MCF 10A (cell line): ENCODE measurements around the gene GRIPAP1. TPM values are rescaled to one million over a fixed set of nuclear protein-coding genes. Genes with fewer than 3 reads are reported as not detected.

Source experiments
- BruUV-seq: library from RNA; stranded (reverse); fragments of 400-500 nt; replicated peaks from 2 replicates; lab custom pipeline; 2021; lab: Mats Ljungman, UMichigan
- CTCF ChIA-PET: fragments of 300-600 bp; sonication (Branson Sonifier 250); formaldehyde crosslinking; extraction: SDS; loops from one replicate; lab custom pipeline; 2021; ENCODE audit warnings: antibody characterized with exemption, inconsistent platforms; lab: Yijun Ruan, JAX
- POLR2A ChIA-PET: fragments of 300-600, 350-650 bp; sonication (Branson Sonifier 250); formaldehyde crosslinking; extraction: SDS; loops from one replicate; lab custom pipeline; 2020; ENCODE audit warnings: antibody characterized with exemption, inconsistent platforms; lab: Yijun Ruan, JAX
- DNase-seq: peaks from one replicate; pipeline ENCODE4 v3.0.0-alpha.2; 2018; ENCODE audit not compliant: unreplicated experiment
- H3K27ac Mint-ChIP-seq: one replicate; pipeline ENCODE4 v1.8.0; 2022; ENCODE audit warnings: mild to moderate bottlenecking, low read depth, mixed read lengths; ENCODE audit not compliant: unreplicated experiment
- H3K27me3 Mint-ChIP-seq: one replicate; pipeline ENCODE4 v1.8.0; 2022; ENCODE audit warnings: mixed read lengths; ENCODE audit not compliant: insufficient read depth, unreplicated experiment
- H3K36me3 Mint-ChIP-seq: one replicate; pipeline ENCODE4 v1.8.0; 2022; ENCODE audit warnings: mild to moderate bottlenecking, moderate library complexity, mixed read lengths; ENCODE audit not compliant: insufficient read depth, unreplicated experiment
- H3K4me1 Mint-ChIP-seq: one replicate; pipeline ENCODE4 v1.8.0; 2022; ENCODE audit warnings: mixed read lengths; ENCODE audit not compliant: insufficient read depth, unreplicated experiment
- H3K4me3 Mint-ChIP-seq: one replicate; pipeline ENCODE4 v1.8.0; 2022; ENCODE audit warnings: mild to moderate bottlenecking, moderate library complexity, mixed read lengths; ENCODE audit not compliant: unreplicated experiment
- H3K9me3 Mint-ChIP-seq: one replicate; pipeline ENCODE4 v1.8.0; 2022; ENCODE audit warnings: mixed read lengths; ENCODE audit not compliant: unreplicated experiment
- intact Hi-C: fragments of 100-400 bp; cut with micrococcal nuclease; formaldehyde crosslinking; loops from 2 replicates; pipeline ENCODE4 v1.14.1; 2022
- total RNA-seq: library from RNA; stranded (reverse); gene quantifications from 2 replicates; pipeline ENCODE4 v1.2.3, GENCODE V29; 2022
- TF ChIP-seq, protein P1 (sequence below): fragments of 200-600 bp; IDR thresholded peaks from one replicate; pipeline ENCODE4 v1.8.0; 2022; ENCODE audit warnings: antibody characterized with exemption, mild to moderate bottlenecking; ENCODE audit not compliant: unreplicated experiment

GRIPAP1 gene
- total RNA-seq, 1 experiment from 2014 or later: 49.6 TPM

DNA sequence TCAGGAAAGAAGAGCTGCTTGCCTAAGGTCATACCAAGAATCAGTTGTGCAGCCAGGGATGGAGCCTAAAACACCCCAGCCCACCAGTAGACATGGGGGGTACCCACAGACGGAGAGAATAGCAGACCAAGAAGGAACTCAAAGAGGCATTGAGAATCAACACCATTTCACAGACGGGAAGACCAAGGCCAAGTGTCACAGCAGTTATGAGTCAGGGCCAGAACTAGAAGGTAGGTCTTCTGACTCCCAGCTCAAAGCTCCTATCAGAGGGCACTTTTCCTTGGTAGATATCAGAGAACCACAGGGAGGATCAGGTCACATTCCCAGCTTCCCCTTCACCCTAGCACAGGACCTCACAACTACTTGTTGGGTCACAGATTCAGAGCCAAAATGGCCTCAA, 59.2 kb downstream of the GRIPAP1 start:
- ChIA-PET CTCF (interaction anchor here (0.7 to 1.0 kb wide), 2 partner anchors 12 to 1788 kb away, joined by 3 read pairs; no protein-coding TSS in a partner anchor), POLR2A (interaction anchor here (0.7 kb wide), 1 partner anchor 979 kb away, joined by 3 read pairs; the partner anchor contains the start of gene CLCN5)
- Mint-ChIP-seq H3K27me3 (no peaks in the 10 kb centered on the region), H3K9me3 (peaks cover 7% of the 10 kb centered on the region), H3K4me1 (no peaks in the 10 kb centered on the region), H3K4me3 (no peak overlapping the region), H3K27ac (no peak overlapping the region), H3K36me3 (peaks cover 22% of the 10 kb centered on the region)
- intact Hi-C loops: no loop called here
- no peak for DNase-seq
- no TSS peak for BruUV-seq
- TF ChIP-seq, protein P1, sequence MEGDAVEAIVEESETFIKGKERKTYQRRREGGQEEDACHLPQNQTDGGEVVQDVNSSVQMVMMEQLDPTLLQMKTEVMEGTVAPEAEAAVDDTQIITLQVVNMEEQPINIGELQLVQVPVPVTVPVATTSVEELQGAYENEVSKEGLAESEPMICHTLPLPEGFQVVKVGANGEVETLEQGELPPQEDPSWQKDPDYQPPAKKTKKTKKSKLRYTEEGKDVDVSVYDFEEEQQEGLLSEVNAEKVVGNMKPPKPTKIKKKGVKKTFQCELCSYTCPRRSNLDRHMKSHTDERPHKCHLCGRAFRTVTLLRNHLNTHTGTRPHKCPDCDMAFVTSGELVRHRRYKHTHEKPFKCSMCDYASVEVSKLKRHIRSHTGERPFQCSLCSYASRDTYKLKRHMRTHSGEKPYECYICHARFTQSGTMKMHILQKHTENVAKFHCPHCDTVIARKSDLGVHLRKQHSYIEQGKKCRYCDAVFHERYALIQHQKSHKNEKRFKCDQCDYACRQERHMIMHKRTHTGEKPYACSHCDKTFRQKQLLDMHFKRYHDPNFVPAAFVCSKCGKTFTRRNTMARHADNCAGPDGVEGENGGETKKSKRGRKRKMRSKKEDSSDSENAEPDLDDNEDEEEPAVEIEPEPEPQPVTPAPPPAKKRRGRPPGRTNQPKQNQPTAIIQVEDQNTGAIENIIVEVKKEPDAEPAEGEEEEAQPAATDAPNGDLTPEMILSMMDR: no peak

DNA sequence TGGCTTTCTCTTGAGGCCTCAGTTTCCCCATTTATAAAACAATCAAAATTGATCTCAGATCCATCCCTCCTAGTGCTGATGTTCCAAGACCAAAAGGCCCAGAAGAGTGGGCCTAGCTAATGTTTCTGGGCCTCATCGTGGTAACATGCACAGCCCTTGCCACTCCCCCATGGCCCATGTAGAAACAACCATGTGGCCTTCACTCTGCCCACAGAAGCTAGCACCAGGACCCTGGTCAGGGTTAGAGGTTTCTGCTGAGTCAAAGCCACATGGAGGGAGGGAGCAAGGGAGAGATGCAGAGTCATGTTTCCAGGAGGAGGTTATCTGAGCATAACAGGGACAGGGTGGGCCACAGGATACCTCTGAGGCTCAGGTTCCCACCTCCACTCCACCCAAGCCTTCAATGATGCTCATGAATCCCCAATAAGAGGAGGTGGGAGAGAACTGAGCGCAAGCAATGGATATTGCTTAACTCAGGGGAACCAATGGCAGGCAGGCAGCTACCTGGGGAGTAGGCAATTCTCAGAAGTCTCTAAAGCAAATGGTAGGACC, 61.6 kb downstream of the GRIPAP1 start:
- intact Hi-C loops: no loop called here
- H3K9me3 Mint-ChIP-seq: peaks cover 7% of the 10 kb centered on the region

DNA sequence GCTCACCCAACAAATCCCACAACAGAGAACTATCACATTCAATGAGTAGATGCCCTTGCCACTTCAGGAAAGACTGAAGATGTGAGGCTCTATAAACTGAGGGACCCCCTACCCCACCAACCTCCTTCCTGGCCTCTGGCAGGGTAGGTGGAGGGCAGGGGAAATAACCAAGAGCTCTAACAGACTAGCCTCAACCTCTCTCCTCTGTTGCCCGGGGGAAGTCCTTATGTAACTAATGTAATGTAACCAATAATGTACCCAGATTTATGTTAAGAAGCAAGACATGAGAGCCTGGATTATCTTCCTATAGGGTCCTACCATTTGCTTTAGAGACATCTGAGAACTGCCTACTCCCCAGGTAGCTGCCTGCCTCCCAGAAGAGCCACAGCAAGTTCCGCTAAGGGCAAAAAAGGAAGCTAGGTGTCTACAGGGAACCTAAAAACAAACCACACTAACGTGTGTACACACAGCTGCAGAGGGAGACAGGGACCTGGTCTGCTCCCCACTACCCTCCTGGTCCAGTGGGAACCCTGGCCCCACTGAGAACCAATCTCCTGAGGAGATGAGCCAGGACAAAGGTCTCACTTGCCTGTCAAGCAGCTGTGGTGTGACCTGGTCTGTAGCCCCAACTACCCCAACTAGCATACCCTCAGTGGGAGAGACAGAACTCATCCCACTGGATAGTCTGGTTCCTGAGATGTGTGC, 62.4 kb downstream of the GRIPAP1 start:
- Mint-ChIP-seq H3K4me1 (no peaks in the 10 kb centered on the region), H3K27ac (no peak overlapping the region), H3K4me3 (no peak overlapping the region), H3K27me3 (no peaks in the 10 kb centered on the region), H3K36me3 (peaks cover 29% of the 10 kb centered on the region), H3K9me3 (peaks cover 7% of the 10 kb centered on the region)
- POLR2A ChIA-PET: no interaction called here
- TF ChIP-seq, protein P1: no peak
- no TSS peak for BruUV-seq
- CTCF ChIA-PET: interaction anchor here (0.6 to 0.7 kb wide), 2 partner anchors 51 to 105 kb away, joined by 3 to 5 read pairs; no protein-coding TSS in a partner anchor
- DNase-seq: no peak
- intact Hi-C loops: no loop called here

More for the DNA sequence above, 61.6 kb downstream of the GRIPAP1 start:
- ChIA-PET CTCF (interaction anchor here (0.6 to 1.0 kb wide), 2 partner anchors 16 to 31 kb away, joined by 3 read pairs; partner anchors contain the start of gene OTUD5), POLR2A (no interaction called here)
- no peaks in the 10 kb centered on the region for H3K4me1 Mint-ChIP-seq
- H3K27me3 Mint-ChIP-seq: no peaks in the 10 kb centered on the region
- no TSS peak for BruUV-seq
- H3K27ac Mint-ChIP-seq: no peak overlapping the region
- TF ChIP-seq, protein P1: no peak
- H3K4me3 Mint-ChIP-seq: no peak overlapping the region
- no peak for DNase-seq
- H3K36me3 Mint-ChIP-seq: peaks cover 21% of the 10 kb centered on the region

DNA sequence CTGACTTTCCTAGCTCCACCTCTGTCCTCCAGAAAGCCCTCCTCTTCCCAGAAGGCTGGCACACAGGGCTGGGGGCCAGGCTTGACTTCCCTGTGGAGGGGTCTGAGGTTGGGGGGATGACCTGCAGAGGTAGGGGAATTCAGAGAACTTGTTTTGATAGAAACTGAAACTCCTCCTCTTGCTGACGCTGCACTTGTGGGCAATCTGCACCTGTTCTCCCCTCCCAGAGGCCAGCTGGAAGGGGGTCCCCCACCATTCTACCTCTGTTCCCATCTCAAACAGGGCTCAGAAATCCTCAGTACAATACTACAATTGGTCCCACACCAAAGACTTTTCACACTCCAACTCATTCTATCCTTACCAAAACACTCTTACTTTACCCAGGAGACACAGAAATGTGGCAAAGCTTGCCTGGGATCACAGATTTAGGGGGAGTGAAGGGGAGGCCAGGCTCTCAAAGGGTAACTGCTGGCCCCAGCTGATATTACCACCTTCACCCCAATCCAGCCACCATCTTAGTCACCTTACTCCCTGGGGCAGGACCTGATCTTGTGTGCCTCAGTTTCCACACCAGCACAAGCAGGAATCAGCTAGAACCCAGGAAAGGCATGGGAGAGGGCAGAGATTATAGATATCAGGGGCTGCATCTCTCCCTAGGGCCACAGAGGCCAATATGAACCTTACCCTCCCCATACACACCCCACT, 63.2 kb downstream of the GRIPAP1 start:
- BruUV-seq: no TSS peak
- H3K27me3 Mint-ChIP-seq: no peaks in the 10 kb centered on the region
- TF ChIP-seq, protein P1: no peak
- ChIA-PET CTCF (interaction anchor here (0.6 to 1.3 kb wide), 2 partner anchors 50 to 291 kb away, joined by 5 read pairs; no protein-coding TSS in a partner anchor), POLR2A (interaction anchor here (1.7 kb wide), 1 partner anchor 19 kb away, joined by 4 read pairs; no protein-coding TSS in a partner anchor)
- no peak overlapping the region for H3K4me3 Mint-ChIP-seq
- H3K27ac Mint-ChIP-seq: no peak overlapping the region
- no peaks in the 10 kb centered on the region for H3K4me1 Mint-ChIP-seq
- intact Hi-C loops: no loop called here
- H3K36me3 Mint-ChIP-seq: peaks cover 37% of the 10 kb centered on the region
- H3K9me3 Mint-ChIP-seq: peaks cover 7% of the 10 kb centered on the region
- DNase-seq: no peak
